GM12873 (cell line): ENCODE results near the gene UBE2L3.
A peak's percentile ranks its signal among the peaks of the same experiment; 100 is the strongest.

Experiments used
- CTCF ChIP-seq: IDR thresholded peaks from 2 replicates; pipeline ENCODE4 v1.5.1; 2012; ENCODE audit warnings: low read depth, mild to moderate bottlenecking, moderate library complexity, low read length, control low read depth; ENCODE audit not compliant: insufficient read depth; ENCODE audit errors: missing control alignments

The UBE2L3 gene

DNA sequence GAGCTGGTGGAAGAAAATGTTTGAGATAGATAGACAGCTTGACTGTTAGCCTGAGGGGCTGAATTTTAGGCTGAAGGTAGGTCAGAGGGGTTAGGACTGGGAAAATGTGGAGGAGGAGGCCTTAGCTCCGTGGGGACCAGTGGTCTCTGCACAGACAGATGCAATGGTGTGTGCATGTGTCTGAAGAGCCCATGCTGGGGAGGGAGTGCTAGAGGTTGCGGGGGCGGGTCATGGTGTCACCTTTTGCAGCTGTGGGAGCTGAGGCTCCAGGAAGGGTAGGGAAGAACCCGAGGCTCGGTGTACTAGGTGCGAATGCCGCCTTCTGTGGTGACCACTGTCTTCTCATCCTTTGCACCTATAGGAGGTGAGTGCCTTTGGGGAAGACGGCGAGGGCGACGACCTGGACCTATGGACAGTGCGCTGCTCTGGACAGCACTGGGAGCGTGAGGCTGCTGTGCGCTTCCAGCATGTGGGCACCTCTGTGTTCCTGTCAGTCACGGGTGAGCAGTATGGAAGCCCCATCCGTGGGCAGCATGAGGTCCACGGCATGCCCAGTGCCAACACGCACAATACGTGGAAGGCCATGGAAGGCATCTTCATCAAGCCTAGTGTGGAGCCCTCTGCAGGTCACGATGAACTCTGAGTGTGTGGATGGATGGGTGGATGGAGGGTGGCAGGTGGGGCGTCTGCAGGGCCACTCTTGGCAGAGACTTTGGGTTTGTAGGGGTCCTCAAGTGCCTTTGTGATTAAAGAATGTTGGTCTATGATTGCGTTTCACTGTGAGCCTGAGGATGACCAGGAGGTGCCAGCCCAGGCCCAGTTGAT lies 76.2 kb downstream of the UBE2L3 start:
- TF ChIP-seq CTCF = peak; percentile 49

- peak; percentile 93 for TF ChIP-seq CTCF
These were observed 79.4 kb downstream of the UBE2L3 start for GRCh38 chr22:21646608-21647590.

DNA sequence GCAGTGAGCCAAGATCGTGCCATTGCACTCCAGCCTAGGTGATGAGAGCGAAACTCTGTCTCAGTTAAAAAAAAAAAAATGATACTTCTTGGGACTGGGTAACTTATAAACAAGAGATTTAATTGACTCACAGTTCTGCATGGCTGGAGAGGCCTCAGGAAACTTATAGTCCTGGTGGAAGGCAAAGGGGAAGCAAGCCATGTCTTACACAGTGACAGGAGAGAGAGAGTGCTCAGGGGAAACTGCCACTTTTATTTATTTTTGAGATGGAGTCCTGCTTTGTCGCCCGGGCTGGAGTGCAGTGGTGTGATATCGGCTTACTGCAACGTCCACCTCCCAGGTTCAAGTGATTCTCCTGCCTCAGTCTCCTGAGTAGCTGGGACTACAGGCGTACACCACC lies 82.8 kb downstream of the UBE2L3 start:
- TF ChIP-seq CTCF = no peak

DNA sequence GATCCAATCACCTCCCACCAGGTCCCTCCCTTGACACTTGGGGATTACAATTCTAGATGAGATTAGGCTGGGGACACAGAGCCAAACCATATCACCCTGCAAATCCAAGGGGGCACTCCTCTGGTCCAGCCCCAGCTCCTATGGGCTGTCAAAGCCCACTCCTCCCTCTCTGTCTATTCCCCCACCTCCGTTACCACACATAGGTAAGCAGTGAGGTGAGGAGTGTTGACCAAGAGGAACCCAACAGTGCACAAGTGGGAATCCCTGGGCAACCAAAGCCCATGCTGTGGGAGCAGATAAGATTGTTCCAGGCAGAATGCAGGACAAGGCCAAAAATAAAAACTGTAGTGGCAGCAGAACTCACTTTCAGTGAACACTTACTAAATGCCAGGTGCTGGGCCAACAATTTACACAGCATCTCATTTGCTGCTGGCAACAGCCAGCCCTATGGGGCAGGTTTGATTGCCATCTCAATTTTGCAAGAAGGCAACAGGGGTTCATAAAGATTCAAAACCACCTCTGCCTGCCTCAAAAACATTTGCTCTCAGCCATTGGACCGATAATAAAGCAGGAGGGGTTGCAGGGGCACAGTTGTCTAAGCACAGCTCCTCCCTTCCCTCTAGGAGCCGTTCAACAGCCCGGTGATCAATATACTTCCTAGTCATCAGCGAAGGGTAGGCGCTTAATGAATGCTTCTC lies 83.5 kb downstream of the UBE2L3 start:
- no peak for TF ChIP-seq CTCF

DNA sequence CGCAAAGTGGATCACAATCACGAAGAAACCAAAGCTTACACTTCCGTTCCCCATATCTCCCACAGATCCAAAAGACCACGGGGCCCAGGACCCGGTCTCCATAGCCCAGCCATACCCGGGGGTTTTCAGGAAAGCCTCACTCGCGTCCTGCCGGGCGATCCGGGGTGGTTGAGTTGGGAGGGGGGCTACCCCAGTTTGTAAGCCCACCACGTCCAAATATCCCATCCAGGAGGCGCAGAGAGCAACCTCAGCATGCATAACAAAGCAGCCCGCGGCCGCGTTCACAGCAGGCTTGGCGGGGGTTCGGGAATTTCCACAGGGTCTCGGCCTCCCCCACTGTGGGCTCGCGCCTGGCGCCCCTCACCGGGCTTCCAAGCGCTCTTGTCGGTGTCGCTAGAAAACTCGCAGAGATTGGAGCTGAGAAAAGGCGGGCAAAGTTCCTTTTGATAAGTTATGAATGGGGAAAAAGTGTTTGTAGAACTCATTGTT lies 84.1 kb downstream of the UBE2L3 start:
- TF ChIP-seq CTCF = no peak

DNA sequence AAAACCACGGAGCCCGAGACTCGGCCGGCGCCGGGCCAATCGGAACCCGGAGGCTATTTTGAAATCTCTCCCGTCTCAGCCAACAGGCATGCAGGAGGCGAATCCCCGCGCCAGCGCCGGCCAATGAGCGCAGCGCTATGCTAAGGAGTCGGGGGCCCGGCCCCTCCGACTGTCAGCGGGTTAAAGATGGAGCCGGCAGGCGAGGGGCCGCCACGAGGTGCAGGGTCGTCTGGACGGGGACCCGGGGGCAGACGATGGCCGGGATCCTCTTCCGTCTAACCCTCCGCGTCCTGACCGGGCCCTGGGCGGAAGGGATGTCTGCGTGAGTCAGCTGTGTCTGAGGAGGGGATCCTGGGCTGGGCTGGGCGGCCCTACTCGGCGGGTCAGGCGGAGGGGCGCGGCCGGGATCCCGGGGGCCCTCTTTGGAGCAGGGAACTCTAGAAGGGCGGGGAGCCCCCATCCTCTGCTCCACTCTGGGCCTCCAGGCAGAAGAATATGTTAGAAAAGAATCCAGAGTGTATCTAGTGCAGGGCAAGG lies 84.6 kb downstream of the UBE2L3 start:
- TF ChIP-seq CTCF = no peak
